Stomach (tissue), 4 donors: ENCODE results near the gene DGKK.

Experiments used
- POLR2A ChIP-seq, 4 donors: fragments of 450-650 bp; IDR thresholded peaks; one replicate each; pipeline ENCODE4 v1.6.1; 2016; ENCODE audit warnings: antibody characterized with exemption in 4 of 4, control low read depth in 2 of 4, mild to moderate bottlenecking in 1 of 4, moderate library complexity in 1 of 4
- TF ChIP-seq, protein P1 (sequence below), 7 experiments: fragments of 450-650 bp in 4 of 7; fragments of 200-600 bp in 3 of 7; sonication (generic) in 3 of 7; IDR thresholded peaks; one replicate each; pipeline ENCODE4 v1.5.1; 2016 to 2019; ENCODE audit warnings: antibody characterized with exemption in 7 of 7, control low read depth in 2 of 7, mild to moderate bottlenecking in 1 of 7

DNA sequence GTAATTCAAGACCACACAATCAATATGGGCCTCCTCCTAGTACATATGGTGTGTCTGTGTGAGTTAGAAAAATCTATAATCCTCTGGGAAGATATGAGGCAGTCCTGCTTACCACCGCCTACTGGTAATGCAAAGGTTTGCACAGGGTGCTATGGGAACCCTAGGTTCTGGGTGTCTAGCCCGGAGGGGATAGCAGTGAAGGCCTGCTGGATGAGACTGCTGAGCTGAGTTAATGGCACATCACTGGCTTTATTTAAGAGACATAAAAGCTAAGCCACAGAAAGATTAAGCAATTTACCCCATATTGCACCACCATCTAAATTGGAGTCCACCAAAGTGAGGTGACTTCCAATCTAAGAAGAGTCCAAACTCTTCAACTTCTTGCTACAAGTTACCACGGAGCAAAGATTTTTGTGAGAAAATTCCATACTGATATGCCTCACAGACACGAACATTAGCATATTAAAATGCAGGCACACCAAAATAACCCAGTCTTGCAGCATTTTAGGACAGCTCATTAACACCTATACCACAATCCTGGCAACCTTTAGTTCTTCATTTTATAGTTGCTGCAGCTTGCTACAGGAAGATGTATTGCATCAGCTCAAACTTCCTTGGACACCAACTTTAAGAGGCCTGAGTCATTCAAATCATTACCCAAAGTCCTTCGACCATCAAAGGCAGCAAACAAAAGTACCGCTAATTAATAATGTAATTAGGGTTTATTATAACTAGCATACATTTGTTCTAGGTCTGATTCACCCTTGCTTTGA is 13.7 kb downstream of the DGKK start:
- TF ChIP-seq, protein P1, sequence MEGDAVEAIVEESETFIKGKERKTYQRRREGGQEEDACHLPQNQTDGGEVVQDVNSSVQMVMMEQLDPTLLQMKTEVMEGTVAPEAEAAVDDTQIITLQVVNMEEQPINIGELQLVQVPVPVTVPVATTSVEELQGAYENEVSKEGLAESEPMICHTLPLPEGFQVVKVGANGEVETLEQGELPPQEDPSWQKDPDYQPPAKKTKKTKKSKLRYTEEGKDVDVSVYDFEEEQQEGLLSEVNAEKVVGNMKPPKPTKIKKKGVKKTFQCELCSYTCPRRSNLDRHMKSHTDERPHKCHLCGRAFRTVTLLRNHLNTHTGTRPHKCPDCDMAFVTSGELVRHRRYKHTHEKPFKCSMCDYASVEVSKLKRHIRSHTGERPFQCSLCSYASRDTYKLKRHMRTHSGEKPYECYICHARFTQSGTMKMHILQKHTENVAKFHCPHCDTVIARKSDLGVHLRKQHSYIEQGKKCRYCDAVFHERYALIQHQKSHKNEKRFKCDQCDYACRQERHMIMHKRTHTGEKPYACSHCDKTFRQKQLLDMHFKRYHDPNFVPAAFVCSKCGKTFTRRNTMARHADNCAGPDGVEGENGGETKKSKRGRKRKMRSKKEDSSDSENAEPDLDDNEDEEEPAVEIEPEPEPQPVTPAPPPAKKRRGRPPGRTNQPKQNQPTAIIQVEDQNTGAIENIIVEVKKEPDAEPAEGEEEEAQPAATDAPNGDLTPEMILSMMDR (IDR thresholded peaks at IDR 0.05): no peak
- TF ChIP-seq POLR2A (IDR thresholded peaks at IDR 0.05): no peak
